MCF 10A (cell line): ENCODE data around the gene DLG2. TPM values are rescaled to one million over a fixed set of nuclear protein-coding genes. Genes with fewer than 3 reads are reported as not detected.
"Not testable (repeated sequence)": the region's sequence is repeated elsewhere in the genome, so short reads cannot be mapped to it uniquely, and the experiment has no call there.

Experiments
- Bru-seq: library from RNA; stranded (reverse); fragments of 400-500 nt; gene quantifications from one replicate; lab custom pipeline; 2021; lab: Mats Ljungman, UMichigan
- BruChase-seq, 2 experiments: library from RNA; stranded (reverse); fragments of 400-500 nt; gene quantifications; one replicate each; lab custom pipeline; 2021; lab: Mats Ljungman, UMichigan
- BruUV-seq: library from RNA; stranded (reverse); fragments of 400-500 nt; replicated peaks from 2 replicates; lab custom pipeline; 2021; lab: Mats Ljungman, UMichigan
- CTCF ChIA-PET: fragments of 300-600 bp; sonication (Branson Sonifier 250); formaldehyde crosslinking; extraction: SDS; loops from one replicate; lab custom pipeline; 2021; ENCODE audit warnings: antibody characterized with exemption, inconsistent platforms; lab: Yijun Ruan, JAX
- POLR2A ChIA-PET: fragments of 300-600, 350-650 bp; sonication (Branson Sonifier 250); formaldehyde crosslinking; extraction: SDS; loops from one replicate; lab custom pipeline; 2020; ENCODE audit warnings: antibody characterized with exemption, inconsistent platforms; lab: Yijun Ruan, JAX
- DNase-seq: peaks from one replicate; pipeline ENCODE4 v3.0.0-alpha.2; 2018; ENCODE audit not compliant: unreplicated experiment
- H3K27ac Mint-ChIP-seq: one replicate; pipeline ENCODE4 v1.8.0; 2022; ENCODE audit warnings: mild to moderate bottlenecking, low read depth, mixed read lengths; ENCODE audit not compliant: unreplicated experiment
- H3K27me3 Mint-ChIP-seq: one replicate; pipeline ENCODE4 v1.8.0; 2022; ENCODE audit warnings: mixed read lengths; ENCODE audit not compliant: insufficient read depth, unreplicated experiment
- H3K36me3 Mint-ChIP-seq: one replicate; pipeline ENCODE4 v1.8.0; 2022; ENCODE audit warnings: mild to moderate bottlenecking, moderate library complexity, mixed read lengths; ENCODE audit not compliant: insufficient read depth, unreplicated experiment
- H3K4me1 Mint-ChIP-seq: one replicate; pipeline ENCODE4 v1.8.0; 2022; ENCODE audit warnings: mixed read lengths; ENCODE audit not compliant: insufficient read depth, unreplicated experiment
- H3K4me3 Mint-ChIP-seq: one replicate; pipeline ENCODE4 v1.8.0; 2022; ENCODE audit warnings: mild to moderate bottlenecking, moderate library complexity, mixed read lengths; ENCODE audit not compliant: unreplicated experiment
- H3K9me3 Mint-ChIP-seq: one replicate; pipeline ENCODE4 v1.8.0; 2022; ENCODE audit warnings: mixed read lengths; ENCODE audit not compliant: unreplicated experiment
- intact Hi-C: fragments of 100-400 bp; cut with micrococcal nuclease; formaldehyde crosslinking; loops from 2 replicates; pipeline ENCODE4 v1.14.1; 2022
- long read RNA-seq: library from polyadenylated mRNA; stranded (forward); transcript quantifications from one replicate; pipeline ENCODE4 v2.0.0, GENCODE V29; 2022
- total RNA-seq: library from RNA; stranded (reverse); gene quantifications from 2 replicates; pipeline ENCODE4 v1.2.3, GENCODE V29; 2022
- TF ChIP-seq, protein P1 (sequence below): fragments of 200-600 bp; IDR thresholded peaks from one replicate; pipeline ENCODE4 v1.8.0; 2022; ENCODE audit warnings: antibody characterized with exemption, mild to moderate bottlenecking; ENCODE audit not compliant: unreplicated experiment

Gene DLG2
- total RNA-seq (0.26 and 0.54 TPM in 2 replicates), Bru-seq, nascent RNA (percentile 15 among the genes with signal in this experiment), BruChase-seq, experiment 1, labeled RNA remaining after a 6-hour chase (percentile 30 among the genes with signal in this experiment), BruChase-seq, experiment 2, labeled RNA remaining after a 2-hour chase (percentile 24 among the genes with signal in this experiment)
- long read RNA-seq, partial matches to known transcripts, result 0 of 1 reads
- long read RNA-seq, other reads (novel, unspliced or antisense), result 1 of 1 reads

DNA sequence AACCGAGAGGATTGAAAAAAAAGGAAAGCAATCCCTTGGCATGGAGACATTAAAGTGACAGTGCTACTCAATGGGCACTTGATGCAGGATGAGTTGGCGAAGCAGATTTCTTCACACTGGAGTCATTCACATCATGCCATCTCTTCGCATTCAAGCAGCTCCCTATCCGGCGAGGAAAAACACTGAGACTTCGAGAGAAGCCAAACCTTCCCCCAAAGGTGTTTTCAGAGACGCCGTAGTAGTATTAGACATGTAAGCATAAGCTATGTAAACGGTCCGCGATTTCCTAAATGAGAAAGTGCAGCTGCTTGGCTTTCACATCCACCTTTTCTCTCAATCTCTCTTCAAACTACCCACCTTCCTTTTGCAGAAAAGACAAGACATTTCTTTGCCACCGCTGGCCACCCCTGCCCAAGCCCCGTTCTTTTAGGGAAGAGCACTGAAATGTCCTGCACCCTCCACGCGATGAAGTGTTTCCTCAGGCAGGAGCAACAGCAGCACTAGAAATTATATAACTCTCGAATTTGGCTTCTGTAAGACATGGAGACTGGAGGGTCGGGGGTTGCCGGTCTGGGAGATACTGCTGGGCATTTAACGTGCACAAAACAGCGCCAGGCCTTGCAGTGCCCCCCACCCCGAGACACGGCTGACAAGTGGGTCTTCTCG lies at the start of gene DLG2:
Gene DLG2 (minus strand): TSS at position 13 of the 666 bp plus-strand sequence.
- peak; percentile 27 for DNase-seq
- peaks cover 14% of the 10 kb centered on the region for H3K4me1 Mint-ChIP-seq
- H3K36me3 Mint-ChIP-seq, result peaks cover 11% of the 10 kb centered on the region
- TF ChIP-seq, protein P1, sequence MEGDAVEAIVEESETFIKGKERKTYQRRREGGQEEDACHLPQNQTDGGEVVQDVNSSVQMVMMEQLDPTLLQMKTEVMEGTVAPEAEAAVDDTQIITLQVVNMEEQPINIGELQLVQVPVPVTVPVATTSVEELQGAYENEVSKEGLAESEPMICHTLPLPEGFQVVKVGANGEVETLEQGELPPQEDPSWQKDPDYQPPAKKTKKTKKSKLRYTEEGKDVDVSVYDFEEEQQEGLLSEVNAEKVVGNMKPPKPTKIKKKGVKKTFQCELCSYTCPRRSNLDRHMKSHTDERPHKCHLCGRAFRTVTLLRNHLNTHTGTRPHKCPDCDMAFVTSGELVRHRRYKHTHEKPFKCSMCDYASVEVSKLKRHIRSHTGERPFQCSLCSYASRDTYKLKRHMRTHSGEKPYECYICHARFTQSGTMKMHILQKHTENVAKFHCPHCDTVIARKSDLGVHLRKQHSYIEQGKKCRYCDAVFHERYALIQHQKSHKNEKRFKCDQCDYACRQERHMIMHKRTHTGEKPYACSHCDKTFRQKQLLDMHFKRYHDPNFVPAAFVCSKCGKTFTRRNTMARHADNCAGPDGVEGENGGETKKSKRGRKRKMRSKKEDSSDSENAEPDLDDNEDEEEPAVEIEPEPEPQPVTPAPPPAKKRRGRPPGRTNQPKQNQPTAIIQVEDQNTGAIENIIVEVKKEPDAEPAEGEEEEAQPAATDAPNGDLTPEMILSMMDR, result no peak
- peak within 1 kb of the TSS; percentile 92 for H3K4me3 Mint-ChIP-seq
- intact Hi-C loops, result loop anchor here (10.0 kb wide), 1 partner anchor 197 kb away; no protein-coding TSS in a partner anchor
- ChIA-PET POLR2A (interaction anchor here (0.6 to 7.6 kb wide), 22 partner anchors 10 to 967 kb away, joined by 3 to 152 read pairs (median 4); partner anchors contain the start of genes CREBZF, EED and TMEM126A), CTCF (interaction anchor here (0.6 to 1.2 kb wide), 6 partner anchors 20 to 829 kb away, joined by 3 to 4 read pairs (median 3); partner anchors contain the start of gene TMEM126A)
- H3K9me3 Mint-ChIP-seq, result no peaks in the 10 kb centered on the region
- H3K27me3 Mint-ChIP-seq, result no peaks in the 10 kb centered on the region
- BruUV-seq, result TSS peak; percentile 62
- H3K27ac Mint-ChIP-seq, result peak within 1 kb of the TSS; percentile 96

DNA sequence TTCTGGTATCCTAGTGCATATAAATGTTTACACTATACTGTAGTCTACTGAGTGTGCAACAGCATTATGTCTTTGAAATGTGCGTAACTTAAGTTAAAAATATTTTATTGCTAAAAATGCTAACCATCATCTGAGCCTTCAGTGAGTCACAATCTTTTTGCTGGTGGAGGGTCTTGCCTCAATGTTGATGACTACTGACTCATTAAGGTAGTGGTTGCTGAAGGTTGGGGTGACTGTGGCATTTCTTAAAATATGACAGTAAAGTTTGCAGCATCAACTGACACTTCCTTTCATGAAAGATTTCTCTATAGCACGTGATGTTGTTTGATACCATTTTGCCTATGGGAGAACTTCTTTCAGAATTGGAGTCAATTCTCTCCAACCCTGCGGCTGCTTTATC lies 46.2 kb upstream of the DLG2 start:
- intact Hi-C loops, result no loop called here
- H3K4me3 Mint-ChIP-seq, result no peak overlapping the region
- H3K27ac Mint-ChIP-seq, result no peak overlapping the region
- BruUV-seq, result no TSS peak
- no peaks in the 10 kb centered on the region for H3K9me3 Mint-ChIP-seq
- H3K27me3 Mint-ChIP-seq, result no peaks in the 10 kb centered on the region
- ChIA-PET POLR2A (no interaction called here), CTCF (no interaction called here)
- TF ChIP-seq, protein P1, result no peak
- no peak for DNase-seq
- no peaks in the 10 kb centered on the region for H3K36me3 Mint-ChIP-seq
- H3K4me1 Mint-ChIP-seq, result no peaks in the 10 kb centered on the region

DNA sequence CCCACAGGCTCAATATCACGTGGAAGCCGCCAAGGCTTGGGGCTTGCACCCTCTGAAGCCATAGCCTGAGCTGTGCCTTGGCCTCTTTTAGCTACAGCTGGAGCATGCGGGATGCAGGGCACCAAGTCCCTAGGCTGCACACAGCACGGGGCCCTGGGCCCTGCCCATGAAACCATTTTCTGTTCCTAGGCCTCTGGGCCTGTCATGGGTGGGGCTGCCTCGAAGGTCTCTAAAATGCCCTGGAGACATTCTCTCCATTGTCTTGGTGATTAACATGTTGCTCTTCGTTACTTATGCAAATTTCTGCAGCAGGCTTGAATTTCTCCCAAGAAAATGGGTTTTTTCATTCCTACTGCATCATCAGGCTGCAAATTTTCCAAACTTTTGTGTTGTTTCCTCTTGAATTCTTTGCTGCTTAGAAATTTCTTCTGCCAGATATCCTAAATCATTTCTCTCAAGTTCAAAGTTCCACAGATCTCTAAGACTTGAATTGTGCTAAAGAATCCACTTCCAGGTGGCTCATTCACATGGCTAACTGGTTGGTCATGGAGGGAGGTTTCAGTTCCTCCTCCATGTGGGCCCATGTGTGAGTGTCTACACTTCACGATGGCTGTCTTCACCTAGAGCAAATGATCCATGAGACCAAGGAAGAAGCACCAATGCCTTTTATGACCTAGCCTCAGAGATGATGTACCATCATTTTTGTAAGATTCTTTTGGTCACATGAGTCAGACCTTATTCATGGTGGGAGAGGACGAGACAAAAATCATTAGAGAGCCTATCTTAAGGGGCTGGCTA lies 45.2 kb upstream of the DLG2 start:
- Mint-ChIP-seq H3K36me3 (no peaks in the 10 kb centered on the region), H3K27ac (no peak overlapping the region), H3K4me1 (no peaks in the 10 kb centered on the region), H3K9me3 (no peaks in the 10 kb centered on the region), H3K27me3 (no peaks in the 10 kb centered on the region), H3K4me3 (no peak overlapping the region)
- no peak for DNase-seq
- POLR2A ChIA-PET, result no interaction called here
- CTCF ChIA-PET, result no interaction called here
- TF ChIP-seq, protein P1, result no peak
- intact Hi-C loops, result no loop called here
- no TSS peak for BruUV-seq

DNA sequence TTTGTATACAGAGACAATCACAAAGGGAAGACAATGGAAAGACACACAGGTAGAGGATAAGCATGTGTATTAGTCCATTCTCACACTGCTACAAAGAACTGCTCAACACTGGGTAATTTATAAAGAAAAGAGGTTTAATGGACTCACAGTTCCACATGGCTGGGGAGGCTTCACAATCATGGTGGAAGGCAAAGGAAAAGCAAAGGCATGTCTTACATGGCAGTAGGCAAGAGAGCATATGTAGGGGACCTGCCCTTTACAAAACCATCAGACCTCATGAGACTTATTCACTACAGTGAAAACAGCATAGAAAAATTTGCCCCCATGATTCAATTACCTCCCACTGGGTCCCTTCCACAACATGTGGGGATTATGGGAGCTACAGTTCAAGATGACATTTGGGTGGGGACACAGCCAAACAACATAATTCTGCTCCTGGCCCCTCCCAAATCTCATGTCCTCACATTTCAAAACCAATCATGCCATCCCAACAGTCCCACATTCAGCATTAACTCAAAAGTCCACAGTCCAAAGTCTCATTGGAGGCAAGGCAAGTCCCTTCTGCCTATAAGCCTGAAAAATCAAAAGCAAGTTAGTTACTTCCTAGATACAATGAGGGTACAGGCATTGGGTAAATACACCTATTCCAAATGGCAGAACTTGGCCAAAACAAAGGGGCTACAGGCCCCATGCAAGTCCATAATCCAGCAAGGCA lies 44.0 kb upstream of the DLG2 start:
- H3K27me3 Mint-ChIP-seq, H3K9me3 Mint-ChIP-seq, H3K4me3 Mint-ChIP-seq, H3K4me1 Mint-ChIP-seq, H3K36me3 Mint-ChIP-seq, H3K27ac Mint-ChIP-seq, BruUV-seq, intact Hi-C loops, DNase-seq, POLR2A ChIA-PET: not testable (repeated sequence)
- CTCF ChIA-PET, result interaction anchor here (0.6 kb wide), 1 partner anchor 113 kb away, joined by 5 read pairs; no protein-coding TSS in a partner anchor
